Measurements from ENCODE around the gene S100A14. TPM values are rescaled to one million over a fixed set of nuclear protein-coding genes. Genes with fewer than 3 reads are reported as not detected.

Gene S100A14
- 1 to 10 TPM; 1.7 to 4.4 TPM for total RNA-seq
- polyA plus RNA-seq, result 1 to 10 TPM; 2.3 to 4.3 TPM

- TF ChIP-seq SP1 (IDR thresholded peaks at IDR 0.05), result peak; percentile 74
- TF ChIP-seq, protein P1, sequence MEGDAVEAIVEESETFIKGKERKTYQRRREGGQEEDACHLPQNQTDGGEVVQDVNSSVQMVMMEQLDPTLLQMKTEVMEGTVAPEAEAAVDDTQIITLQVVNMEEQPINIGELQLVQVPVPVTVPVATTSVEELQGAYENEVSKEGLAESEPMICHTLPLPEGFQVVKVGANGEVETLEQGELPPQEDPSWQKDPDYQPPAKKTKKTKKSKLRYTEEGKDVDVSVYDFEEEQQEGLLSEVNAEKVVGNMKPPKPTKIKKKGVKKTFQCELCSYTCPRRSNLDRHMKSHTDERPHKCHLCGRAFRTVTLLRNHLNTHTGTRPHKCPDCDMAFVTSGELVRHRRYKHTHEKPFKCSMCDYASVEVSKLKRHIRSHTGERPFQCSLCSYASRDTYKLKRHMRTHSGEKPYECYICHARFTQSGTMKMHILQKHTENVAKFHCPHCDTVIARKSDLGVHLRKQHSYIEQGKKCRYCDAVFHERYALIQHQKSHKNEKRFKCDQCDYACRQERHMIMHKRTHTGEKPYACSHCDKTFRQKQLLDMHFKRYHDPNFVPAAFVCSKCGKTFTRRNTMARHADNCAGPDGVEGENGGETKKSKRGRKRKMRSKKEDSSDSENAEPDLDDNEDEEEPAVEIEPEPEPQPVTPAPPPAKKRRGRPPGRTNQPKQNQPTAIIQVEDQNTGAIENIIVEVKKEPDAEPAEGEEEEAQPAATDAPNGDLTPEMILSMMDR (IDR thresholded peaks at IDR 0.05; ENCODE audit: low read depth, low read length, missing input control), result no peak
- peak; percentile 58 for TF ChIP-seq REST (IDR thresholded peaks at IDR 0.05)
- peak; percentile 62 for TF ChIP-seq YY1 (IDR thresholded peaks at IDR 0.05)
- TF ChIP-seq, protein P2, sequence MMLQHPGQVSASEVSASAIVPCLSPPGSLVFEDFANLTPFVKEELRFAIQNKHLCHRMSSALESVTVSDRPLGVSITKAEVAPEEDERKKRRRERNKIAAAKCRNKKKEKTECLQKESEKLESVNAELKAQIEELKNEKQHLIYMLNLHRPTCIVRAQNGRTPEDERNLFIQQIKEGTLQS (IDR thresholded peaks at IDR 0.05), result peak; percentile 59
- no peak for TF ChIP-seq FOXA1 (IDR thresholded peaks at IDR 0.05)
- TF ChIP-seq HNF4G (IDR thresholded peaks at IDR 0.05), result no peak
- peak in 1 of 2 donors; percentile 31 for TF ChIP-seq RAD21 (IDR thresholded peaks at IDR 0.05)
- TF ChIP-seq NR2F2 (IDR thresholded peaks at IDR 0.05), result no peak
- peak; percentile 79 for TF ChIP-seq MAX (IDR thresholded peaks at IDR 0.05)
- peak; percentile 74 to 80 for TF ChIP-seq HNF4A (conservative IDR thresholded peaks at IDR 0.05)
- peak; percentile 62 to 77 for TF ChIP-seq RXRA (IDR thresholded peaks at IDR 0.05)
- Histone ChIP-seq H3K4me1 (ENCODE audit: control insufficient read depth in 4 of 4, insufficient read depth in 4 of 4, low read length in 3 of 4) (peaks cover 11 to 39% (median 27%) of the 10 kb centered on the region in 4 donors), H3K27me3 (ENCODE audit: control insufficient read depth in 4 of 4, insufficient read depth in 4 of 4, low read length in 3 of 4) (no peaks in the 10 kb centered on the region), H3K4me3 (ENCODE audit: low read depth in 1 of 3, low read length in 3 of 3) (no peak within 1 kb of the TSS), H3K27ac (ENCODE audit: low read depth in 1 of 2, low read length in 2 of 2) (peak within 1 kb of the TSS; percentile 58 to 83), H3K9ac (ENCODE audit: low read depth in 1 of 2, low read length in 2 of 2) (peak within 1 kb of the TSS in 1 of 2 donors; percentile 23), H3K9me3 (ENCODE audit: control insufficient read depth in 4 of 4, low read length in 3 of 4) (no peaks in the 10 kb centered on the region), H3K36me3 (ENCODE audit: control insufficient read depth in 4 of 4, insufficient read depth in 3 of 4, low read depth in 1 of 4, low read length in 3 of 4) (no peaks in the 10 kb centered on the region)
- DNase-seq (ENCODE audit: low spot score), result peak; percentile 81
- WGBS, result 26% methylated on average over 10 of the region's 10 CpGs
Measured at GRCh38 chr1:153616144-153616916, at the start of gene S100A14. TSS of gene S100A14 (minus strand) at chr1:153616325. CDS start at chr1:153615858, 467 bp downstream.

GRCh38 chr1:153663211-153663610 lies 47.1 kb upstream of the S100A14 start:
- H3K27me3 ChIP-seq (ENCODE audit: control insufficient read depth in 4 of 4, insufficient read depth in 4 of 4, low read length in 3 of 4), result no peaks in the 10 kb centered on the region
- WGBS, result 85% methylated on average over 5 of the region's 5 CpGs
- no peak overlapping the region for H3K4me3 ChIP-seq (ENCODE audit: low read depth in 1 of 3, low read length in 3 of 3)
- no peak overlapping the region for H3K27ac ChIP-seq (ENCODE audit: low read depth in 1 of 2, low read length in 2 of 2)
- H3K9ac ChIP-seq (ENCODE audit: low read depth in 1 of 2, low read length in 2 of 2), result no peak overlapping the region
- H3K36me3 ChIP-seq (ENCODE audit: control insufficient read depth in 4 of 4, insufficient read depth in 3 of 4, low read depth in 1 of 4, low read length in 3 of 4), result peaks cover 21 to 64% (median 61%) of the 10 kb centered on the region in 4 donors
- peaks cover 0 to 29% (median 27%) of the 10 kb centered on the region in 4 donors for H3K4me1 ChIP-seq (ENCODE audit: control insufficient read depth in 4 of 4, insufficient read depth in 4 of 4, low read length in 3 of 4)
- TF ChIP-seq RAD21 (IDR thresholded peaks at IDR 0.05), result no peak
- TF ChIP-seq EGR1 (IDR thresholded peaks at IDR 0.05; ENCODE audit: low read depth in 2 of 2), result no peak
- no peak for TF ChIP-seq FOXA2 (IDR thresholded peaks at IDR 0.05)
- TF ChIP-seq JUND (IDR thresholded peaks at IDR 0.05), result no peak
- TF ChIP-seq MAX (IDR thresholded peaks at IDR 0.05), result no peak
- no peak for TF ChIP-seq SP1 (IDR thresholded peaks at IDR 0.05)
- no peak for TF ChIP-seq NR2F2 (IDR thresholded peaks at IDR 0.05)
- TF ChIP-seq RXRA (IDR thresholded peaks at IDR 0.05), result no peak
- TF ChIP-seq GABPA (IDR thresholded peaks at IDR 0.05 in 1 of 2, conservative IDR thresholded peaks at IDR 0.05 in 1 of 2), result no peak
- TF ChIP-seq FOXA1 (IDR thresholded peaks at IDR 0.05), result no peak
- TF ChIP-seq, protein P1 (IDR thresholded peaks at IDR 0.05; ENCODE audit: low read depth, low read length, missing input control), result no peak
- TF ChIP-seq TAF1 (conservative IDR thresholded peaks at IDR 0.05), result no peak
- TF ChIP-seq YY1 (IDR thresholded peaks at IDR 0.05), result no peak
- TF ChIP-seq HNF4G (IDR thresholded peaks at IDR 0.05), result no peak
- no peak for TF ChIP-seq ZBTB33 (IDR thresholded peaks at IDR 0.05)
- TF ChIP-seq, protein P2 (IDR thresholded peaks at IDR 0.05), result no peak
- no peak for DNase-seq (ENCODE audit: low spot score)
- no peaks in the 10 kb centered on the region for H3K9me3 ChIP-seq (ENCODE audit: control insufficient read depth in 4 of 4, low read length in 3 of 4)
